IMR-90 (cell line): Measurements from ENCODE around the gene SLC46A1. TPM values are rescaled to one million over a fixed set of nuclear protein-coding genes. Genes with fewer than 3 reads are reported as not detected.

Source experiments
- ATAC-seq: fragments of 200-7000 bp; cut with Tn5 transposase; 2 replicates; pipeline ENCODE4 v1.9.1; 2020; ENCODE audit warnings: low read depth, mild to moderate bottlenecking, moderate library complexity
- BruUV-seq: library from RNA; stranded (reverse); fragments of 400-500 nt; replicated peaks from 2 replicates; lab custom pipeline; 2021; lab: Mats Ljungman, UMichigan
- CTCF ChIA-PET: fragments of 300-600 bp; formaldehyde crosslinking; extraction: SDS; loops from one replicate; lab custom pipeline; 2021; ENCODE audit warnings: antibody characterized with exemption; lab: Yijun Ruan, JAX
- POLR2A ChIA-PET: fragments of 300-600 bp; sonication (Branson Sonifier 250); formaldehyde crosslinking; loops from one replicate; lab custom pipeline; 2022; ENCODE audit warnings: antibody characterized with exemption; ENCODE audit not compliant: unreplicated experiment; lab: Charles Lee
- DNase-seq: peaks from one replicate; pipeline ENCODE4 v3.0.0; 2013
- H2AFZ ChIP-seq: replicated peaks from 2 replicates; pipeline ENCODE3; 2013; ENCODE audit warnings: low read length, mild to moderate bottlenecking; ENCODE audit not compliant: poor library complexity
- H2AK5ac ChIP-seq: 2 replicates; pipeline ENCODE4 v1.6.1; 2013; ENCODE audit warnings: low read depth, low read length, inconsistent platforms
- H2AK9ac ChIP-seq: replicated peaks from 2 replicates; pipeline ENCODE3; 2013; ENCODE audit warnings: mild to moderate bottlenecking, low read depth, low read length, moderate library complexity; ENCODE audit not compliant: poor library complexity
- H2BK120ac ChIP-seq: 2 replicates; pipeline ENCODE4 v1.6.1; 2013; ENCODE audit warnings: low read depth, low read length, inconsistent platforms
- H2BK15ac ChIP-seq: 3 replicates; pipeline ENCODE4 v1.6.1; 2013; ENCODE audit warnings: low read depth, low read length, inconsistent platforms
- H2BK20ac ChIP-seq: 2 replicates; pipeline ENCODE4 v1.6.1; 2013; ENCODE audit warnings: low read depth, mild to moderate bottlenecking, inconsistent platforms, low read length, moderate library complexity
- H2BK5ac ChIP-seq: 2 replicates; pipeline ENCODE4 v1.6.1; 2013; ENCODE audit warnings: mild to moderate bottlenecking, low read depth, low read length, inconsistent platforms; ENCODE audit not compliant: poor library complexity, severe bottlenecking
- H3K14ac ChIP-seq: replicated peaks from 2 replicates; pipeline ENCODE4 v1.6.1; 2013; ENCODE audit warnings: low read depth, low read length, inconsistent platforms
- H3K18ac ChIP-seq: 2 replicates; pipeline ENCODE4 v1.6.1; 2013; ENCODE audit warnings: low read depth, low read length, control low read depth
- H3K23ac ChIP-seq: 2 replicates; pipeline ENCODE4 v1.6.1; 2013; ENCODE audit warnings: low read depth, low read length, inconsistent platforms
- H3K27ac ChIP-seq: 2 replicates; pipeline ENCODE4 v1.5.1; 2013; ENCODE audit warnings: mild to moderate bottlenecking, control low read depth, low read length; ENCODE audit not compliant: insufficient read depth
- H3K27me3 ChIP-seq: 2 replicates; pipeline ENCODE4 v1.6.1; 2013; ENCODE audit warnings: low read length; ENCODE audit not compliant: control insufficient read depth, insufficient read depth
- H3K36me3 ChIP-seq: 2 replicates; pipeline ENCODE4 v1.6.1; 2013; ENCODE audit warnings: low read length, mixed read lengths; ENCODE audit not compliant: control insufficient read depth, insufficient read depth
- H3K4ac ChIP-seq: 2 replicates; pipeline ENCODE4 v1.6.1; 2013; ENCODE audit warnings: low read depth, low read length, inconsistent platforms
- H3K4me1 ChIP-seq: 2 replicates; pipeline ENCODE4 v1.6.1; 2013; ENCODE audit warnings: low read length, mixed read lengths; ENCODE audit not compliant: control insufficient read depth, insufficient read depth
- H3K4me2 ChIP-seq: 2 replicates; pipeline ENCODE4 v1.6.1; 2013; ENCODE audit warnings: low read depth, mild to moderate bottlenecking, control low read depth, low read length, moderate library complexity
- H3K4me3 ChIP-seq: 2 replicates; pipeline ENCODE4 v1.5.1; 2013; ENCODE audit warnings: low read depth, mild to moderate bottlenecking, control low read depth, low read length, moderate library complexity; ENCODE audit not compliant: insufficient read depth
- H3K56ac ChIP-seq: 2 replicates; pipeline ENCODE4 v1.6.1; 2013; ENCODE audit warnings: low read length, inconsistent platforms; ENCODE audit not compliant: insufficient read depth; ENCODE audit errors: extremely low read depth
- H3K79me1 ChIP-seq, 2 experiments: 2 replicates each; pipeline ENCODE4 v1.6.1; 2013; ENCODE audit warnings: low read length in 2 of 2, inconsistent platforms in 1 of 2, low read depth in 1 of 2
- H3K9ac ChIP-seq: 2 replicates; pipeline ENCODE4 v1.6.1; 2013; ENCODE audit warnings: low read depth, low read length, control low read depth
- H3K9me1 ChIP-seq: 2 replicates; pipeline ENCODE4 v1.6.1; 2013; ENCODE audit warnings: low read length, inconsistent platforms; ENCODE audit not compliant: insufficient read depth
- H3K9me3 ChIP-seq: 2 replicates; pipeline ENCODE4 v1.6.1; 2013; ENCODE audit warnings: low read length; ENCODE audit not compliant: control insufficient read depth, insufficient read depth
- H4K20me1 ChIP-seq: 2 replicates; pipeline ENCODE4 v1.6.1; 2013; ENCODE audit warnings: low read length, inconsistent platforms; ENCODE audit not compliant: insufficient read depth
- H4K5ac ChIP-seq: 2 replicates; pipeline ENCODE4 v1.6.1; 2013; ENCODE audit warnings: mild to moderate bottlenecking, low read depth, low read length, control low read depth
- H4K8ac ChIP-seq, 2 experiments: 2 replicates each; pipeline ENCODE4 v1.6.1; 2013; ENCODE audit warnings: low read depth in 2 of 2, low read length in 2 of 2, control low read depth in 1 of 2, inconsistent platforms in 1 of 2
- H4K91ac ChIP-seq: 2 replicates; pipeline ENCODE4 v1.6.1; 2013; ENCODE audit warnings: low read depth, low read length, inconsistent platforms; ENCODE audit not compliant: insufficient read depth
- BHLHE40 ChIP-seq: fragments of 150-350 bp; IDR thresholded peaks from 2 replicates; pipeline ENCODE4 v1.6.1; 2016; ENCODE audit warnings: mild to moderate bottlenecking, low read depth, low read length
- CEBPB ChIP-seq: IDR thresholded peaks from 2 replicates; pipeline ENCODE4 v1.6.1; 2012; ENCODE audit warnings: low read depth, low read length, improper control_type of control experiment
- ELK1 ChIP-seq: fragments of 150-350 bp; IDR thresholded peaks from 2 replicates; pipeline ENCODE4 v1.6.1; 2016; ENCODE audit warnings: low read depth, mild to moderate bottlenecking, low read length, moderate library complexity, borderline replicate concordance
- MXI1 ChIP-seq: IDR thresholded peaks from 2 replicates; pipeline ENCODE4 v1.6.1; 2012; ENCODE audit warnings: low read depth, mild to moderate bottlenecking, low read length, moderate library complexity, borderline replicate concordance
- POLR2A ChIP-seq: IDR thresholded peaks from 2 replicates; pipeline ENCODE4 v1.6.1; 2012; ENCODE audit warnings: mild to moderate bottlenecking, low read depth, low read length
- RFX5 ChIP-seq: IDR thresholded peaks from 2 replicates; pipeline ENCODE4 v1.8.0; 2012; ENCODE audit warnings: low read depth, mild to moderate bottlenecking, low read length, moderate library complexity
- SMC3 ChIP-seq: fragments of 150-350 bp; IDR thresholded peaks from 2 replicates; pipeline ENCODE4 v1.6.1; 2016; ENCODE audit warnings: low read depth, mild to moderate bottlenecking, antibody characterized with exemption, low read length, moderate library complexity
- WGBS, 2 experiments: methylation state at CpG; one replicate each; pipeline versions ENCODE4 v1.1.5 to v1.1.7; 2013; ENCODE audit warnings: missing lambda C conversion rate in 2 of 2; ENCODE audit not compliant: insufficient read length in 1 of 2; ENCODE audit errors: extremely low coverage in 2 of 2; 5-methylcytosine and 5-hydroxymethylcytosine counted together
- dilution Hi-C: fragments of 300-500 bp; cut with HindIII; formaldehyde crosslinking; loops from one replicate; pipeline ENCODE4 v1.14.3; 2018; ENCODE audit warnings: low sequenced_read_pairs; ENCODE audit not compliant: unreplicated experiment
- in situ Hi-C: fragments of 300-500 bp; cut with MboI; formaldehyde crosslinking; loops from 3 replicates; pipeline ENCODE4 v1.14.3; 2019; ENCODE audit warnings: low sequenced_read_pairs, inconsistent platforms, mixed read lengths
- intact Hi-C: fragments of 100-400 bp; cut with micrococcal nuclease; formaldehyde crosslinking; loops from 2 replicates; pipeline ENCODE4 v1.10.0; 2022
- polyA plus RNA-seq, 3 experiments: library from polyadenylated mRNA; depleted of rRNA; stranded (reverse); fragments of >200 nt; gene quantifications; 2 replicates each; pipeline ENCODE4 v1.2.3, GENCODE V29; 2012; ENCODE audit warnings: low replicate concordance in 1 of 3
- total RNA-seq: library from RNA; depleted of rRNA; stranded (reverse); fragments of >200 nt; gene quantifications from 2 replicates; pipeline ENCODE4 v1.2.3, GENCODE V29; 2012
- TF ChIP-seq, protein P1 (sequence below): conservative IDR thresholded peaks from 2 replicates; pipeline ENCODE4 v1.5.1; 2012; ENCODE audit warnings: mild to moderate bottlenecking, low read depth, low read length, improper control_type of control experiment

The SLC46A1 gene
- total and polyA plus RNA-seq, 2 of the 4 experiments (the other 2 are of a cell fraction): 2.7 to 3.9 TPM

- Histone ChIP-seq H2AK9ac (no peak overlapping the region), H3K9ac (no peak overlapping the region), H2AFZ (no peak overlapping the region), H3K23ac (no peak overlapping the region), H3K4me3 (no peak overlapping the region), H3K27ac (no peak overlapping the region), H3K4me1 (peaks cover 14% of the 10 kb centered on the region; the same call in 1 of the 2 replicates), H3K9me1 (peaks cover 26% of the 10 kb centered on the region), H2AK5ac (no peak overlapping the region), H3K79me1 (peaks cover 5 to 18% of the 10 kb centered on the region in 2 experiments; a peak in 3 of 4 replicates), H3K4ac (no peak overlapping the region), H2BK15ac (no peak overlapping the region), H3K14ac (no peak overlapping the region), H3K18ac (no peak overlapping the region), H4K5ac (no peak overlapping the region), H3K56ac (no peak overlapping the region), H4K91ac (no peak overlapping the region), H2BK20ac (no peak overlapping the region), H3K27me3 (no peaks in the 10 kb centered on the region), H3K36me3 (peaks cover 3% of the 10 kb centered on the region; the same call in 1 of the 2 replicates), H3K9me3 (no peaks in the 10 kb centered on the region), H2BK120ac (no peak overlapping the region), H3K4me2 (no peak overlapping the region), H4K20me1 (peaks cover 19% of the 10 kb centered on the region), H4K8ac (no peak overlapping the region), H2BK5ac (no peak overlapping the region)
- no peak for TF ChIP-seq ELK1
- no peak for TF ChIP-seq RFX5
- no peak for TF ChIP-seq BHLHE40
- TF ChIP-seq, protein P1, sequence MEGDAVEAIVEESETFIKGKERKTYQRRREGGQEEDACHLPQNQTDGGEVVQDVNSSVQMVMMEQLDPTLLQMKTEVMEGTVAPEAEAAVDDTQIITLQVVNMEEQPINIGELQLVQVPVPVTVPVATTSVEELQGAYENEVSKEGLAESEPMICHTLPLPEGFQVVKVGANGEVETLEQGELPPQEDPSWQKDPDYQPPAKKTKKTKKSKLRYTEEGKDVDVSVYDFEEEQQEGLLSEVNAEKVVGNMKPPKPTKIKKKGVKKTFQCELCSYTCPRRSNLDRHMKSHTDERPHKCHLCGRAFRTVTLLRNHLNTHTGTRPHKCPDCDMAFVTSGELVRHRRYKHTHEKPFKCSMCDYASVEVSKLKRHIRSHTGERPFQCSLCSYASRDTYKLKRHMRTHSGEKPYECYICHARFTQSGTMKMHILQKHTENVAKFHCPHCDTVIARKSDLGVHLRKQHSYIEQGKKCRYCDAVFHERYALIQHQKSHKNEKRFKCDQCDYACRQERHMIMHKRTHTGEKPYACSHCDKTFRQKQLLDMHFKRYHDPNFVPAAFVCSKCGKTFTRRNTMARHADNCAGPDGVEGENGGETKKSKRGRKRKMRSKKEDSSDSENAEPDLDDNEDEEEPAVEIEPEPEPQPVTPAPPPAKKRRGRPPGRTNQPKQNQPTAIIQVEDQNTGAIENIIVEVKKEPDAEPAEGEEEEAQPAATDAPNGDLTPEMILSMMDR: no peak
- TF ChIP-seq SMC3: no peak
- TF ChIP-seq MXI1: no peak
- TF ChIP-seq POLR2A: no peak
- TF ChIP-seq CEBPB: no peak
- POLR2A ChIA-PET: no interaction called here
- CTCF ChIA-PET: no interaction called here
- intact Hi-C loops: no loop called here
- no TSS peak for BruUV-seq
- no peak for ATAC-seq
- WGBS, 2 experiments: 95% methylated on average over 4 of the region's 23 CpGs; no CpG with 5 or more reads in 1 of the 2 experiments
- dilution Hi-C loops: no loop called here
- in situ Hi-C loops: no loop called here
- no peak for DNase-seq
These were observed 36.9 kb downstream of the SLC46A1 start for GRCh38 chr17:28368915-28369683.
